Sigmoid colon (tissue), 7 donors: ENCODE data around the gene CAMTA1. TPM values are rescaled to one million over a fixed set of nuclear protein-coding genes. Genes with fewer than 3 reads are reported as not detected.

Source experiments
- DNase-seq: peaks from one replicate; pipeline ENCODE4 v3.0.0-alpha.2; 2019
- H3K27ac ChIP-seq, 4 donors: fragments of 200-600 bp; sonication (generic); one replicate each; pipeline ENCODE4 v1.5.1; 2016 to 2019; ENCODE audit warnings: mild to moderate bottlenecking in 1 of 4
- H3K27me3 ChIP-seq, 3 donors: fragments of 200-600 bp; sonication (generic); one replicate each; pipeline ENCODE4 v1.5.1; 2019; ENCODE audit warnings: mild to moderate bottlenecking in 1 of 3
- H3K36me3 ChIP-seq, 4 donors: fragments of 200-600 bp; sonication (generic); one replicate each; pipeline ENCODE4 v1.5.1; 2016 to 2019
- H3K4me1 ChIP-seq, 4 donors: fragments of 200-600 bp; sonication (generic); one replicate each; pipeline ENCODE4 v1.5.1; 2017 to 2019
- H3K4me3 ChIP-seq, 4 donors: fragments of 200-600 bp; sonication (generic); one replicate each; pipeline ENCODE4 v1.5.1; 2017 to 2019; ENCODE audit warnings: mild to moderate bottlenecking in 2 of 4, moderate library complexity in 1 of 4
- H3K9me3 ChIP-seq, 4 donors: fragments of 200-600 bp in 3 of 4; sonication (generic) in 3 of 4; one replicate each; pipeline versions ENCODE4 v1.5.1 to v1.6.1; 2013 to 2019
- CTCF ChIP-seq, 4 experiments: fragments of 450-650 bp in 3 of 4; fragments of 200-600 bp in 1 of 4; IDR thresholded peaks; one replicate each; pipeline ENCODE4 v1.5.1; 2016 to 2019; ENCODE audit warnings: antibody characterized with exemption in 4 of 4, mild to moderate bottlenecking in 3 of 4, moderate library complexity in 2 of 4
- EP300 ChIP-seq, 4 donors: sonication (generic); formaldehyde crosslinking; IDR thresholded peaks; one replicate each; pipeline ENCODE4 v1.6.1; 2017; ENCODE audit warnings: antibody characterized with exemption in 4 of 4
- POLR2A ChIP-seq, 2 donors: fragments of 450-650 bp; IDR thresholded peaks; one replicate each; pipeline ENCODE4 v1.6.1; 2016; ENCODE audit warnings: antibody characterized with exemption in 2 of 2, mild to moderate bottlenecking in 2 of 2, moderate library complexity in 2 of 2
- POLR2AphosphoS5 ChIP-seq, 4 donors: sonication (generic); formaldehyde crosslinking; IDR thresholded peaks; one replicate each; pipeline ENCODE4 v1.6.1; 2017; ENCODE audit warnings: antibody characterized with exemption in 4 of 4
- WGBS, 2 donors: extraction: QIAGEN DNeasy Blood & Tissue Kit; methylation state at CpG; one replicate each; pipeline ENCODE4 v1.1.7; 2013; 5-methylcytosine and 5-hydroxymethylcytosine counted together
- intact Hi-C: fragments of 100-400 bp; cut with DNase I; formaldehyde crosslinking; loops from one replicate; pipeline ENCODE4 v1.15.1; 2023
- polyA plus RNA-seq, 3 donors: library from polyadenylated mRNA; stranded (reverse); fragments of 200-250 nt; gene quantifications; one replicate each; pipeline ENCODE4 v1.2.3, GENCODE V29; 2013
- total RNA-seq, 4 donors: library from RNA; depleted of rRNA; stranded (reverse); fragments of >200 nt; gene quantifications; one replicate each; pipeline ENCODE4 v1.1.0, GENCODE V29; 2016
- donor health status: healthy with polysubstance abuse.
- donor health status: Bipolar disorder and iron deficiency.
- donor health status: healthy.

CAMTA1 gene
- total and polyA plus RNA-seq, 7 donors, result 97.9 to 196 (median 177) TPM

- intact Hi-C loops, result no loop called here
- Histone ChIP-seq H3K4me3 (no peak overlapping the region), H3K27ac (peak overlapping the region; percentile 90 to 99 (median 96)), H3K4me1 (peaks cover 0 to 37% (median 33%) of the 10 kb centered on the region in 4 donors), H3K36me3 (peaks cover 0 to 59% (median 19%) of the 10 kb centered on the region in 4 donors), H3K27me3 (no peaks in the 10 kb centered on the region), H3K9me3 (no peaks in the 10 kb centered on the region)
- DNase-seq, result no peak
- 54 to 78% methylated on average over 16 of the region's 16 CpGs for WGBS, 2 donors
- no peak for TF ChIP-seq POLR2AphosphoS5 (IDR thresholded peaks at IDR 0.05)
- TF ChIP-seq CTCF (IDR thresholded peaks at IDR 0.05), result no peak
- TF ChIP-seq POLR2A (IDR thresholded peaks at IDR 0.05), result no peak
- no peak for TF ChIP-seq EP300 (IDR thresholded peaks at IDR 0.05)
Observed at GRCh38 chr1:7781923-7782495, 996.8 kb downstream of the CAMTA1 start.

- 1 to 3% methylated on average over 34 of the region's 34 CpGs for WGBS, 2 donors
- Histone ChIP-seq H3K27ac (peak overlapping the region; percentile 90 to 99 (median 96)), H3K4me1 (peaks cover 0 to 49% (median 44%) of the 10 kb centered on the region in 4 donors), H3K9me3 (no peaks in the 10 kb centered on the region), H3K27me3 (no peaks in the 10 kb centered on the region), H3K4me3 (peak overlapping the region; percentile 44 to 91 (median 70)), H3K36me3 (peaks cover 4 to 59% (median 7%) of the 10 kb centered on the region in 4 donors)
- TF ChIP-seq CTCF (IDR thresholded peaks at IDR 0.05), result no peak
- TF ChIP-seq POLR2A (IDR thresholded peaks at IDR 0.05), result peak in 1 of 2 donors; percentile 26
- TF ChIP-seq POLR2AphosphoS5 (IDR thresholded peaks at IDR 0.05), result peak in 2 of 4 donors; percentile 59 to 62
- TF ChIP-seq EP300 (IDR thresholded peaks at IDR 0.05), result no peak
- peak; percentile 93 for DNase-seq
- intact Hi-C loops, result no loop called here
Observed at GRCh38 chr1:7783178-7783711, 998.0 kb downstream of the CAMTA1 start.

- Histone ChIP-seq H3K36me3 (peaks cover 0 to 59% (median 7%) of the 10 kb centered on the region in 4 donors), H3K4me1 (peaks cover 0 to 55% (median 49%) of the 10 kb centered on the region in 4 donors), H3K27ac (peak within 1 kb of the TSS; percentile 94 to 99 (median 96)), H3K4me3 (peak within 1 kb of the TSS; percentile 57 to 91 (median 70)), H3K27me3 (no peaks in the 10 kb centered on the region), H3K9me3 (no peaks in the 10 kb centered on the region)
- TF ChIP-seq POLR2A (IDR thresholded peaks at IDR 0.05) (peak in 1 of 2 donors; percentile 18), POLR2AphosphoS5 (IDR thresholded peaks at IDR 0.05) (peak in 3 of 4 donors; percentile 63 to 71 (median 70)), CTCF (IDR thresholded peaks at IDR 0.05) (no peak), EP300 (IDR thresholded peaks at IDR 0.05) (peak in 1 of 4 donors; percentile 53)
- DNase-seq, result peak; percentile 99
- WGBS, 2 donors, result 2 to 3% methylated on average over 90 of the region's 90 CpGs
- intact Hi-C loops, result loop anchor here (1.0 kb wide), 1 partner anchor 13 kb away; the partner anchor contains the start of gene VAMP3
Observed at GRCh38 chr1:7783826-7784491, 998.7 kb downstream of the CAMTA1 start, which contains the start of gene PER3. Gene PER3, plus strand, starts transcription at chr1:7784291. Its CDS starts 587 bp downstream, at chr1:7784878.

- DNase-seq, result peak; percentile 79
- intact Hi-C loops, result loop anchor here (1.0 kb wide), 1 partner anchor 13 kb away; the partner anchor contains the start of gene VAMP3
- peaks cover 0 to 55% (median 49%) of the 10 kb centered on the region in 4 donors for H3K4me1 ChIP-seq
- H3K27ac ChIP-seq, result peak overlapping the region; percentile 94 to 99 (median 96)
- peaks cover 0 to 59% (median 7%) of the 10 kb centered on the region in 4 donors for H3K36me3 ChIP-seq
- no peaks in the 10 kb centered on the region for H3K9me3 ChIP-seq
- no peaks in the 10 kb centered on the region for H3K27me3 ChIP-seq
- peak overlapping the region; percentile 57 to 91 (median 70) for H3K4me3 ChIP-seq
- WGBS, 2 donors, result 48 to 63% methylated on average over 52 of the region's 52 CpGs
- no peak for TF ChIP-seq CTCF (IDR thresholded peaks at IDR 0.05)
- no peak for TF ChIP-seq EP300 (IDR thresholded peaks at IDR 0.05)
- no peak for TF ChIP-seq POLR2AphosphoS5 (IDR thresholded peaks at IDR 0.05)
- no peak for TF ChIP-seq POLR2A (IDR thresholded peaks at IDR 0.05)
Observed at GRCh38 chr1:7784492-7785071, 999.3 kb downstream of the CAMTA1 start.
